CD8-positive, alpha-beta memory T cell (primary cell): ENCODE measurements around the gene PGAP2. TPM values are rescaled to one million over a fixed set of nuclear protein-coding genes. Genes with fewer than 3 reads are reported as not detected.
"Not testable (repeated sequence)": the region's sequence is repeated elsewhere in the genome, so short reads cannot be mapped to it uniquely, and the experiment has no call there.

Experiments
- CTCF ChIA-PET: fragments of 350-600 bp; sonication (Branson Sonifier 250); formaldehyde crosslinking; loops from one replicate; lab custom pipeline; 2021; ENCODE audit warnings: antibody characterized with exemption; lab: Charles Lee
- POLR2A ChIA-PET: fragments of 350-600 bp; sonication (Branson Sonifier 250); formaldehyde crosslinking; loops from one replicate; lab custom pipeline; 2021; ENCODE audit warnings: antibody characterized with exemption; lab: Charles Lee
- DNase-seq, 5 donors: peaks; one replicate each; pipeline versions ENCODE4 v3.0.0 to v3.0.0-alpha.2; 2020 to 2022; ENCODE audit warnings: mixed read lengths in 1 of 5
- H3K27ac ChIP-seq: one replicate; pipeline ENCODE4 v1.7.0; 2013; ENCODE audit warnings: low read depth, mild to moderate bottlenecking, low read length, moderate library complexity
- H3K27me3 ChIP-seq: 2 replicates; pipeline ENCODE4 v1.7.0; 2013; ENCODE audit warnings: low read length, mild to moderate bottlenecking; ENCODE audit not compliant: insufficient read depth, poor library complexity, severe bottlenecking
- H3K36me3 ChIP-seq: 2 replicates; pipeline ENCODE4 v1.7.0; 2013; ENCODE audit warnings: mild to moderate bottlenecking, low read length, moderate library complexity; ENCODE audit not compliant: insufficient read depth
- H3K4me1 ChIP-seq: 2 replicates; pipeline ENCODE4 v1.7.0; 2013; ENCODE audit warnings: mild to moderate bottlenecking, low read length, moderate library complexity; ENCODE audit not compliant: insufficient read depth
- H3K4me3 ChIP-seq: 2 replicates; pipeline ENCODE4 v1.7.0; 2013; ENCODE audit warnings: mild to moderate bottlenecking, low read length
- H3K9me3 ChIP-seq: 2 replicates; pipeline ENCODE4 v1.7.0; 2013; ENCODE audit warnings: mild to moderate bottlenecking, low read length
- H3K27ac Mint-ChIP-seq, 8 donors: one replicate each; pipeline ENCODE4 v1.8.0; 2020 to 2021; ENCODE audit warnings: mixed read lengths in 8 of 8, mild to moderate bottlenecking in 6 of 8, inconsistent platforms in 3 of 8, moderate library complexity in 3 of 8
- H3K27me3 Mint-ChIP-seq, 2 donors: one replicate each; pipeline ENCODE4 v1.8.0; 2020 to 2021; ENCODE audit warnings: mixed read lengths in 2 of 2, mild to moderate bottlenecking in 1 of 2, moderate library complexity in 1 of 2
- H3K36me3 Mint-ChIP-seq, 3 donors: one replicate each; pipeline ENCODE4 v1.8.0; 2020 to 2021; ENCODE audit warnings: mixed read lengths in 3 of 3, inconsistent platforms in 1 of 3, mild to moderate bottlenecking in 1 of 3
- H3K4me1 Mint-ChIP-seq, 3 donors: one replicate each; pipeline ENCODE4 v1.8.0; 2020 to 2021; ENCODE audit warnings: mixed read lengths in 3 of 3, inconsistent platforms in 1 of 3, mild to moderate bottlenecking in 1 of 3
- H3K4me3 Mint-ChIP-seq, 7 donors: one replicate each; pipeline ENCODE4 v1.8.0; 2020 to 2021; ENCODE audit warnings: mixed read lengths in 7 of 7, mild to moderate bottlenecking in 6 of 7, moderate library complexity in 4 of 7, inconsistent platforms in 2 of 7
- H3K9me3 Mint-ChIP-seq, 5 donors: one replicate each; pipeline ENCODE4 v1.8.0; 2020 to 2022; ENCODE audit warnings: mixed read lengths in 5 of 5, mild to moderate bottlenecking in 3 of 5, moderate library complexity in 2 of 5, inconsistent platforms in 1 of 5
- polyA plus RNA-seq: library from polyadenylated mRNA; unstranded; fragments of 300-500 nt; fragmentation: Illumina TruSeq; gene quantifications from one replicate; pipeline ENCODE4 v1.2.3, GENCODE V29; 2021
- total RNA-seq, 2 experiments: library from RNA; stranded (reverse); gene quantifications; one replicate each; pipeline ENCODE4 v1.2.3, GENCODE V29; 2021

The PGAP2 gene
- total and polyA plus RNA-seq, 3 experiments from 2014 or later: 16.1 to 40.2 (median 38.9) TPM

GRCh38 chr11:3782963-3783362 lies 25.4 kb upstream of the PGAP2 start:
- Mint-ChIP-seq H3K27ac (peak overlapping the region in 6 of 8 donors; percentile 1 to 83 (median 36)), H3K9me3 (no peaks in the 10 kb centered on the region), H3K27me3 (no peaks in the 10 kb centered on the region), H3K36me3 (peaks cover 7 to 56% (median 17%) of the 10 kb centered on the region in 3 donors), H3K4me3 (peak overlapping the region in 1 of 7 donors; percentile 69), H3K4me1 (peaks cover 50 to 72% (median 69%) of the 10 kb centered on the region in 3 donors)
- Histone ChIP-seq H3K36me3 (peaks cover 11% of the 10 kb centered on the region), H3K4me1 (peaks cover 49% of the 10 kb centered on the region), H3K4me3 (no peak overlapping the region), H3K27me3 (no peaks in the 10 kb centered on the region), H3K27ac (no peak overlapping the region), H3K9me3 (no peaks in the 10 kb centered on the region)
- ChIA-PET CTCF (interaction anchor here (3.3 kb wide), 1 partner anchor 26 kb away, joined by 18 read pairs; the partner anchor contains the start of gene PGAP2), POLR2A (no interaction called here)
- DNase-seq: no peak

- Histone ChIP-seq H3K9me3 (no peaks in the 10 kb centered on the region), H3K36me3 (peaks cover 4% of the 10 kb centered on the region), H3K4me3 (no peak overlapping the region), H3K27me3 (no peaks in the 10 kb centered on the region), H3K27ac (no peak overlapping the region), H3K4me1 (peaks cover 49% of the 10 kb centered on the region)
- Mint-ChIP-seq H3K27me3 (no peaks in the 10 kb centered on the region), H3K9me3 (no peaks in the 10 kb centered on the region), H3K4me1 (peaks cover 52 to 77% (median 72%) of the 10 kb centered on the region in 3 donors), H3K27ac (peak overlapping the region in 5 of 8 donors; percentile 13 to 96 (median 64)), H3K4me3 (no peak overlapping the region), H3K36me3 (peaks cover 1 to 52% (median 12%) of the 10 kb centered on the region in 3 donors)
- POLR2A ChIA-PET: interaction anchor here (2.1 kb wide), 1 partner anchor 14 kb away, joined by 8 read pairs; the partner anchor contains the start of gene NUP98
- CTCF ChIA-PET: interaction anchor here (2.0 to 3.3 kb wide), 2 partner anchors 14 to 25 kb away, joined by 6 to 18 read pairs; partner anchors contain the start of genes NUP98 and PGAP2
- DNase-seq: no peak
These were observed 24.7 kb upstream of the PGAP2 start for GRCh38 chr11:3783611-3784010.

GRCh38 chr11:3786781-3787428 lies 21.5 kb upstream of the PGAP2 start:
- Histone ChIP-seq H3K4me1 (peaks cover 59% of the 10 kb centered on the region), H3K36me3 (no peaks in the 10 kb centered on the region), H3K27ac (no peak overlapping the region), H3K4me3 (no peak overlapping the region), H3K9me3 (no peaks in the 10 kb centered on the region), H3K27me3 (no peaks in the 10 kb centered on the region)
- no peaks in the 10 kb centered on the region for H3K27me3 Mint-ChIP-seq
- ChIA-PET CTCF (interaction anchor here (1.6 kb wide), 1 partner anchor 22 kb away, joined by 7 read pairs; the partner anchor contains the start of gene PGAP2), POLR2A (no interaction called here)
- peaks cover 61 to 86% (median 81%) of the 10 kb centered on the region in 3 donors for H3K4me1 Mint-ChIP-seq
- no peak for DNase-seq
- peaks cover 0 to 37% (median 4%) of the 10 kb centered on the region in 3 donors for H3K36me3 Mint-ChIP-seq
- H3K9me3 Mint-ChIP-seq: no peaks in the 10 kb centered on the region
- H3K27ac Mint-ChIP-seq: peak overlapping the region; percentile 76 to 95 (median 89)
- H3K4me3 Mint-ChIP-seq: peak overlapping the region in 1 of 7 donors; percentile 36

- peaks cover 0 to 53% (median 6%) of the 10 kb centered on the region in 3 donors for H3K36me3 Mint-ChIP-seq
- H3K9me3 Mint-ChIP-seq, H3K27ac ChIP-seq, H3K27me3 Mint-ChIP-seq, H3K27me3 ChIP-seq, H3K9me3 ChIP-seq, H3K36me3 ChIP-seq, POLR2A ChIA-PET, H3K4me3 ChIP-seq, DNase-seq: not testable (repeated sequence)
- peak overlapping the region in 7 of 8 donors; percentile 16 to 99 (median 70) for H3K27ac Mint-ChIP-seq
- H3K4me3 Mint-ChIP-seq: peak overlapping the region in 3 of 7 donors; percentile 11 to 44 (median 28)
- H3K4me1 Mint-ChIP-seq: peaks cover 48 to 69% (median 60%) of the 10 kb centered on the region in 3 donors
- CTCF ChIA-PET: interaction anchor here (5.0 to 8.0 kb wide), 2 partner anchors 14 to 46 kb away, joined by 27 to 57 read pairs; partner anchors contain the start of genes PGAP2 and RHOG
- H3K4me1 ChIP-seq: peaks cover 45% of the 10 kb centered on the region
These were observed 14.0 kb upstream of the PGAP2 start for GRCh38 chr11:3794387-3794786.

GRCh38 chr11:3795131-3796001 lies 13.0 kb upstream of the PGAP2 start:
- peaks cover 43 to 66% (median 57%) of the 10 kb centered on the region in 3 donors for H3K4me1 Mint-ChIP-seq
- H3K9me3 Mint-ChIP-seq: peaks cover 0 to 2% (median 0%) of the 10 kb centered on the region in 5 donors
- POLR2A ChIA-PET: interaction anchor here (1.4 to 3.1 kb wide), 2 partner anchors 14 to 45 kb away, joined by 3 to 17 read pairs; partner anchors contain the start of gene RHOG
- H3K9me3 ChIP-seq: no peaks in the 10 kb centered on the region
- peak overlapping the region; percentile 98 to 100 (median 99) for H3K27ac Mint-ChIP-seq
- H3K27me3 Mint-ChIP-seq: peaks cover 0 to 2% of the 10 kb centered on the region in 2 donors
- no peaks in the 10 kb centered on the region for H3K27me3 ChIP-seq
- H3K4me3 ChIP-seq: peak overlapping the region; percentile 97
- peak overlapping the region; percentile 97 for H3K27ac ChIP-seq
- H3K4me3 Mint-ChIP-seq: peak overlapping the region; percentile 83 to 98 (median 96)
- CTCF ChIA-PET: interaction anchor here (1.0 to 8.0 kb wide), 3 partner anchors 10 to 45 kb away, joined by 4 to 57 read pairs (median 27); partner anchors contain the start of genes PGAP2 and RHOG
- DNase-seq: no peak
- H3K36me3 Mint-ChIP-seq: peaks cover 0 to 47% (median 6%) of the 10 kb centered on the region in 3 donors
- H3K4me1 ChIP-seq: peaks cover 35% of the 10 kb centered on the region
- peaks cover 4% of the 10 kb centered on the region for H3K36me3 ChIP-seq

GRCh38 chr11:3796002-3796311 lies 12.4 kb upstream of the PGAP2 start:
- peaks cover 4% of the 10 kb centered on the region for H3K36me3 ChIP-seq
- peaks cover 33% of the 10 kb centered on the region for H3K4me1 ChIP-seq
- H3K4me3 ChIP-seq: peak overlapping the region; percentile 97
- H3K4me3 Mint-ChIP-seq: peak overlapping the region; percentile 83 to 98 (median 96)
- H3K27ac Mint-ChIP-seq: peak overlapping the region; percentile 98 to 100 (median 99)
- H3K36me3 Mint-ChIP-seq: peaks cover 0 to 44% (median 4%) of the 10 kb centered on the region in 3 donors
- POLR2A ChIA-PET: interaction anchor here (1.4 to 3.1 kb wide), 2 partner anchors 13 to 45 kb away, joined by 3 to 17 read pairs; partner anchors contain the start of gene RHOG
- CTCF ChIA-PET: interaction anchor here (1.0 to 8.0 kb wide), 3 partner anchors 10 to 45 kb away, joined by 4 to 57 read pairs (median 27); partner anchors contain the start of genes PGAP2 and RHOG
- peaks cover 40 to 62% (median 54%) of the 10 kb centered on the region in 3 donors for H3K4me1 Mint-ChIP-seq
- peaks cover 0 to 2% (median 0%) of the 10 kb centered on the region in 5 donors for H3K9me3 Mint-ChIP-seq
- no peaks in the 10 kb centered on the region for H3K9me3 ChIP-seq
- DNase-seq: no peak
- H3K27ac ChIP-seq: peak overlapping the region; percentile 97
- no peaks in the 10 kb centered on the region for H3K27me3 ChIP-seq
- H3K27me3 Mint-ChIP-seq: peaks cover 0 to 2% of the 10 kb centered on the region in 2 donors

- Histone ChIP-seq H3K4me3 (peak overlapping the region; percentile 97), H3K27ac (peak overlapping the region; percentile 97), H3K4me1 (peaks cover 33% of the 10 kb centered on the region), H3K27me3 (no peaks in the 10 kb centered on the region), H3K36me3 (peaks cover 4% of the 10 kb centered on the region), H3K9me3 (no peaks in the 10 kb centered on the region)
- Mint-ChIP-seq H3K27ac (peak overlapping the region; percentile 98 to 100 (median 99)), H3K9me3 (peaks cover 0 to 2% (median 0%) of the 10 kb centered on the region in 5 donors), H3K4me1 (peaks cover 40 to 62% (median 54%) of the 10 kb centered on the region in 3 donors), H3K36me3 (peaks cover 0 to 42% (median 4%) of the 10 kb centered on the region in 3 donors), H3K27me3 (peaks cover 0 to 2% of the 10 kb centered on the region in 2 donors), H3K4me3 (peak overlapping the region; percentile 83 to 98 (median 96))
- DNase-seq: no peak
- POLR2A ChIA-PET: interaction anchor here (1.4 to 3.1 kb wide), 3 partner anchors 12 to 44 kb away, joined by 3 to 17 read pairs (median 8); partner anchors contain the start of gene RHOG
- CTCF ChIA-PET: interaction anchor here (1.0 to 8.0 kb wide), 4 partner anchors 11 to 59 kb away, joined by 4 to 57 read pairs (median 22); partner anchors contain the start of genes PGAP2, RHOG and STIM1
These were observed 12.0 kb upstream of the PGAP2 start for GRCh38 chr11:3796346-3796745.
